Measurements from ENCODE around the gene GCA. TPM values are rescaled to one million over a fixed set of nuclear protein-coding genes. Genes with fewer than 3 reads are reported as not detected.

GCA gene
- total RNA-seq, 1 donor from 2014 or later = 14.5 TPM

- no peak overlapping the region for H3K4me3 Mint-ChIP-seq (ENCODE audit: unreplicated experiment)
- FAIRE-seq = no peak
- Histone ChIP-seq H3K27ac (ENCODE audit: low read depth, low read length) (no peak overlapping the region), H3K4me3 (ENCODE audit: insufficient read depth, low read depth, low read length) (no peak overlapping the region), H3K4me2 (ENCODE audit: low read length) (no peak overlapping the region), H3K27me3 (ENCODE audit: insufficient read depth, low read length) (no peaks in the 10 kb centered on the region), H3K4me1 (ENCODE audit: insufficient read depth, low read length) (no peaks in the 10 kb centered on the region), H3K36me3 (ENCODE audit: insufficient read depth, low read length) (no peaks in the 10 kb centered on the region), H3K9me3 (ENCODE audit: insufficient read depth, low read depth, low read length) (no peaks in the 10 kb centered on the region), H2AFZ (ENCODE audit: low read depth, low read length) (no peak overlapping the region), H3K79me2 (ENCODE audit: insufficient read depth, low read length) (no peaks in the 10 kb centered on the region), H4K20me1 (ENCODE audit: insufficient read depth, low read length) (no peaks in the 10 kb centered on the region), H3K9ac (ENCODE audit: low read length) (no peak overlapping the region)
- H3K27me3 Mint-ChIP-seq (ENCODE audit: low read depth, unreplicated experiment) = no peaks in the 10 kb centered on the region
- H3K27ac Mint-ChIP-seq (ENCODE audit: unreplicated experiment) = no peak overlapping the region
- peak; percentile 51 for DNase-seq (ENCODE audit: low read depth)
- H3K9me3 Mint-ChIP-seq (ENCODE audit: unreplicated experiment) = no peaks in the 10 kb centered on the region
- no peaks in the 10 kb centered on the region for H3K36me3 Mint-ChIP-seq (ENCODE audit: low read depth, unreplicated experiment)
- no peaks in the 10 kb centered on the region for H3K4me1 Mint-ChIP-seq (ENCODE audit: low read depth, unreplicated experiment)
- TF ChIP-seq CTCF (IDR thresholded peaks at IDR 0.05; ENCODE audit: insufficient read depth, low read depth, low read length) (peak; percentile 95), EZH2 (IDR thresholded peaks at IDR 0.05; ENCODE audit: insufficient read depth, low read length) (no peak)
Measured at GRCh38 chr2:162297925-162298552, 45.9 kb upstream of the GCA start.

- TF ChIP-seq EZH2 (IDR thresholded peaks at IDR 0.05; ENCODE audit: insufficient read depth, low read length) (no peak), CTCF (IDR thresholded peaks at IDR 0.05; ENCODE audit: insufficient read depth, low read depth, low read length) (no peak)
- Mint-ChIP-seq H3K27me3 (ENCODE audit: low read depth, unreplicated experiment) (no peaks in the 10 kb centered on the region), H3K36me3 (ENCODE audit: low read depth, unreplicated experiment) (no peaks in the 10 kb centered on the region), H3K4me3 (ENCODE audit: unreplicated experiment) (no peak overlapping the region), H3K27ac (ENCODE audit: unreplicated experiment) (no peak overlapping the region), H3K4me1 (ENCODE audit: low read depth, unreplicated experiment) (no peaks in the 10 kb centered on the region), H3K9me3 (ENCODE audit: unreplicated experiment) (no peaks in the 10 kb centered on the region)
- no peak for DNase-seq (ENCODE audit: low read depth)
- no peak for FAIRE-seq
- Histone ChIP-seq H3K79me2 (ENCODE audit: insufficient read depth, low read length) (no peaks in the 10 kb centered on the region), H3K27me3 (ENCODE audit: insufficient read depth, low read length) (no peaks in the 10 kb centered on the region), H2AFZ (ENCODE audit: low read depth, low read length) (no peak overlapping the region), H3K4me1 (ENCODE audit: insufficient read depth, low read length) (no peaks in the 10 kb centered on the region), H3K27ac (ENCODE audit: low read depth, low read length) (no peak overlapping the region), H4K20me1 (ENCODE audit: insufficient read depth, low read length) (no peaks in the 10 kb centered on the region), H3K4me3 (ENCODE audit: insufficient read depth, low read depth, low read length) (no peak overlapping the region), H3K36me3 (ENCODE audit: insufficient read depth, low read length) (no peaks in the 10 kb centered on the region), H3K9ac (ENCODE audit: low read length) (no peak overlapping the region), H3K9me3 (ENCODE audit: insufficient read depth, low read depth, low read length) (no peaks in the 10 kb centered on the region), H3K4me2 (ENCODE audit: low read length) (no peak overlapping the region)
Measured at GRCh38 chr2:162298669-162299335, 45.1 kb upstream of the GCA start.

- Mint-ChIP-seq H3K4me1 (ENCODE audit: low read depth, unreplicated experiment) (no peaks in the 10 kb centered on the region), H3K36me3 (ENCODE audit: low read depth, unreplicated experiment) (no peaks in the 10 kb centered on the region), H3K27me3 (ENCODE audit: low read depth, unreplicated experiment) (no peaks in the 10 kb centered on the region), H3K4me3 (ENCODE audit: unreplicated experiment) (no peak overlapping the region), H3K27ac (ENCODE audit: unreplicated experiment) (no peak overlapping the region), H3K9me3 (ENCODE audit: unreplicated experiment) (no peaks in the 10 kb centered on the region)
- no peaks in the 10 kb centered on the region for H4K20me1 ChIP-seq (ENCODE audit: insufficient read depth, low read length)
- DNase-seq (ENCODE audit: low read depth) (no peak), FAIRE-seq (no peak)
- H3K4me2 ChIP-seq (ENCODE audit: low read length) = no peak overlapping the region
- TF ChIP-seq EZH2 (IDR thresholded peaks at IDR 0.05; ENCODE audit: insufficient read depth, low read length) (no peak), CTCF (IDR thresholded peaks at IDR 0.05; ENCODE audit: insufficient read depth, low read depth, low read length) (no peak)
- H3K79me2 ChIP-seq (ENCODE audit: insufficient read depth, low read length) = no peaks in the 10 kb centered on the region
- H3K36me3 ChIP-seq (ENCODE audit: insufficient read depth, low read length) = no peaks in the 10 kb centered on the region
- H3K9ac ChIP-seq (ENCODE audit: low read length) = no peak overlapping the region
- H3K4me1 ChIP-seq (ENCODE audit: insufficient read depth, low read length) = no peaks in the 10 kb centered on the region
- H3K27me3 ChIP-seq (ENCODE audit: insufficient read depth, low read length) = no peaks in the 10 kb centered on the region
- H3K4me3 ChIP-seq (ENCODE audit: insufficient read depth, low read depth, low read length) = no peak overlapping the region
- no peaks in the 10 kb centered on the region for H3K9me3 ChIP-seq (ENCODE audit: insufficient read depth, low read depth, low read length)
- H2AFZ ChIP-seq (ENCODE audit: low read depth, low read length) = no peak overlapping the region
- H3K27ac ChIP-seq (ENCODE audit: low read depth, low read length) = no peak overlapping the region
Measured at GRCh38 chr2:162300266-162300665, 43.7 kb upstream of the GCA start.
